HFFc6 (cell line): ENCODE measurements around the gene LAD1. TPM values are rescaled to one million over a fixed set of nuclear protein-coding genes. Genes with fewer than 3 reads are reported as not detected.

Experiments
- DNase-seq: peaks from one replicate; pipeline ENCODE4 v3.0.0-alpha.2; 2018
- H3K27ac Mint-ChIP-seq: 2 replicates; pipeline ENCODE4 v1.8.0; 2020; ENCODE audit warnings: mild to moderate bottlenecking, mixed read lengths
- H3K27me3 Mint-ChIP-seq: 2 replicates; pipeline ENCODE4 v1.8.0; 2021; ENCODE audit warnings: mild to moderate bottlenecking, moderate library complexity, mixed read lengths; ENCODE audit not compliant: insufficient read depth
- H3K36me3 Mint-ChIP-seq: 2 replicates; pipeline ENCODE4 v1.8.0; 2021; ENCODE audit warnings: low read depth, mixed read lengths
- H3K4me1 Mint-ChIP-seq: 2 replicates; pipeline ENCODE4 v1.8.0; 2020; ENCODE audit warnings: low read depth, mixed read lengths
- H3K4me3 Mint-ChIP-seq: 2 replicates; pipeline ENCODE4 v1.8.0; 2020; ENCODE audit warnings: mild to moderate bottlenecking, moderate library complexity, mixed read lengths
- H3K9me3 Mint-ChIP-seq: 2 replicates; pipeline ENCODE4 v1.8.0; 2020; ENCODE audit warnings: mild to moderate bottlenecking, mixed read lengths
- total RNA-seq, 6 experiments: library from RNA; stranded (reverse); fragmentation: NEBNext Ultra II Directional; extraction: Animal tissue kit (Norgen Biotek cat#: 25700); gene quantifications; 2 replicates in 1 of 6; 3 replicates in 5 of 6; pipeline ENCODE4 v1.2.3, GENCODE V29; 2021
- TF ChIP-seq, protein P1 (sequence below): fragments of 200-600 bp; sonication (generic); IDR thresholded peaks from 2 replicates; pipeline ENCODE4 v1.5.0; 2021; ENCODE audit warnings: antibody characterized with exemption, mild to moderate bottlenecking

The LAD1 gene
- total RNA-seq, 6 experiments from 2014 or later, result not detected

DNA sequence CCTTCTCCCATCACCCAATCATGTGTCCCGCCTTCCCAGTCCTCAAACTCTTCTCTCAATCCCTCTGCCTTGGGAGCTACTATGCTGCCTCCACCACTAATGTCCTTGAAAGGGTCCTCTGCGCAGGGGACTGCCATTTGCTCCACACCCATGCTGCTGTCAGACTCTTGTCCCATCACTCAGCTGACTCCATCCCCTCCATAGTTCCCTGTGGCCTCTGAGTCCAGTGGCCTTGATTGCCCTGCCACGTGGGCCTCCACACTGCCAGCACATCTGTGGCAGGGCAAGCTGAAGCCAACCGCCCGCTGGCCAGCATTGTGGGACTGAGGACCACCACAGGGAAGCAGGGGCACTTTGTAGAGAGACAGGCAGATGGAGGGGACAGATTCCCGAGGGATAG lies 20.3 kb downstream of the LAD1 start:
- H3K4me3 Mint-ChIP-seq, result no peak overlapping the region
- DNase-seq, result no peak
- H3K27me3 Mint-ChIP-seq, result peaks cover 12% of the 10 kb centered on the region
- no peak overlapping the region for H3K27ac Mint-ChIP-seq
- no peaks in the 10 kb centered on the region for H3K36me3 Mint-ChIP-seq
- no peaks in the 10 kb centered on the region for H3K9me3 Mint-ChIP-seq
- TF ChIP-seq, protein P1, sequence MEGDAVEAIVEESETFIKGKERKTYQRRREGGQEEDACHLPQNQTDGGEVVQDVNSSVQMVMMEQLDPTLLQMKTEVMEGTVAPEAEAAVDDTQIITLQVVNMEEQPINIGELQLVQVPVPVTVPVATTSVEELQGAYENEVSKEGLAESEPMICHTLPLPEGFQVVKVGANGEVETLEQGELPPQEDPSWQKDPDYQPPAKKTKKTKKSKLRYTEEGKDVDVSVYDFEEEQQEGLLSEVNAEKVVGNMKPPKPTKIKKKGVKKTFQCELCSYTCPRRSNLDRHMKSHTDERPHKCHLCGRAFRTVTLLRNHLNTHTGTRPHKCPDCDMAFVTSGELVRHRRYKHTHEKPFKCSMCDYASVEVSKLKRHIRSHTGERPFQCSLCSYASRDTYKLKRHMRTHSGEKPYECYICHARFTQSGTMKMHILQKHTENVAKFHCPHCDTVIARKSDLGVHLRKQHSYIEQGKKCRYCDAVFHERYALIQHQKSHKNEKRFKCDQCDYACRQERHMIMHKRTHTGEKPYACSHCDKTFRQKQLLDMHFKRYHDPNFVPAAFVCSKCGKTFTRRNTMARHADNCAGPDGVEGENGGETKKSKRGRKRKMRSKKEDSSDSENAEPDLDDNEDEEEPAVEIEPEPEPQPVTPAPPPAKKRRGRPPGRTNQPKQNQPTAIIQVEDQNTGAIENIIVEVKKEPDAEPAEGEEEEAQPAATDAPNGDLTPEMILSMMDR, result no peak
- H3K4me1 Mint-ChIP-seq, result peaks cover 15% of the 10 kb centered on the region

DNA sequence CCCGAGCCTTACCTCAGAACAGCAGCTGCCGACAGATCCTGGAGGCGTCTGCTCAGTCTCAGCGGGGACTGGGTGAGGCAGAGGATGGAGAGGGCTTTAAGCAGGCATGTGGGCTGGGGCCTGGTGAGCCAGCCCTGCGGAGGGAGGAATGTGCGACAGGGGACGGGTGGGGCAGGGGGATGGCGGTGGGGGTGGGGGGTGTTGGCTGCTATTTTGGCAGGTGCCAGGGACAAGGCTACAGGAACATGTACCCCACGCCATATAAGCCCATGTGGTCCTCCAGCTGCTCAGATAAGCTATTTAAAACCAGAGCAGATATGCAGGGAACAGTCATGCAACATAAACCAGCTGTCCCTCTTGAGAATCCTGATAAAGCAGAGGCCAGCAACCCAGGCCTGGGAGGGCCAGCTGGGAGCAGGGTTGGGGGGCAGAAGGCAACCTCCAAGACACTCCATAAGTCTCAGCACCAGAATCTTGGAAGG lies 21.5 kb downstream of the LAD1 start, which contains the start of gene TNNT2:
TSS of gene TNNT2 (minus strand) at position 70 of the 482 bp plus-strand sequence. CDS start 4,426 bp downstream, outside the sequence.
- Mint-ChIP-seq H3K36me3 (no peaks in the 10 kb centered on the region), H3K27me3 (peaks cover 23% of the 10 kb centered on the region), H3K9me3 (no peaks in the 10 kb centered on the region), H3K4me3 (no peak within 1 kb of the TSS), H3K4me1 (peaks cover 8% of the 10 kb centered on the region; the same call in 1 of the 2 replicates), H3K27ac (no peak within 1 kb of the TSS)
- TF ChIP-seq, protein P1, result no peak
- no peak for DNase-seq

DNA sequence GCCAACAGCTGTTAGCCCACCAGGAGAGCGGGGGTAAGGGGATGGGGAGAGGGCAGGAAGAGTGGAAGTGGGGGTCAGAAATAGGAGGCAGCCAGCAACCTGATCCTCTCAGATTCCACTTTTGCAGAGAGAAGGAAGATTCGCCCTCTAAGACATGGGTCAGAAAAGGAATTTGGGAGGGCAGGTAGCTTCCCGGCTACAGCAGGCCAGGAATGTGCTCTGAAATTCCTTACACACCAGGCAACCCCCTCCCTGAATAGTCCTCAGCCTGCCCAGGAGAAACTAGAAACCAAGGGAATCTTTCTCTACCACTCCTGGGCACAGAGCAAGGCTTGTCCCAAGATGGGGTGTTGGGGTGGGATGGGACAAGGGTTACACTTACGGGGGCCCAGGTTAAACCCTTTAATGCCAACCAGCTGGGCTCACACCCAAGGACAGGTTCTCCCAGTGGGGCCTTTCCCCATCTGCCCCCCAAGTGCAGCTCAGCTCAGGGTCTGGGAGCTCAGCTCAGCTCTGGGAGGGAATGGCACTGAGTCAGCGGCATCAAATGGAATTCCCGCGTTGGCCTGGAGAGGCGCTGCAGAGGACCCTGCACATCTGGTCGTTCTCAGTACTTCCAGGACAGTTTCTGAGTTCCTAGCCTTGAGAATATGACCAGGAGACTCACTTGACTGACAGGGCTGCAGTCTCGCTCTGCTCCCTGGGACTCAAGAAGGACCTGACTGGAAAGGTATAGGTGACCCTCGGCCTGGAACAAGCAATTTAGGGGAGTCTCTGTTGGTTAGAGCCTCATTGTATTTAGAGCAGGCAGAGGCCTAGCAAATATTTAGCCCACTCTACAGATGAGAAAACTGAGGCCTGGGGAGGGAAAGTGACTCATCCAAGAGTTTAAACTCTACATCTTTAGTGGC lies 22.4 kb downstream of the LAD1 start:
- no peak overlapping the region for H3K4me3 Mint-ChIP-seq
- peaks cover 8% of the 10 kb centered on the region; the same call in 1 of the 2 replicates for H3K4me1 Mint-ChIP-seq
- H3K9me3 Mint-ChIP-seq, result no peaks in the 10 kb centered on the region
- TF ChIP-seq, protein P1, result peak; percentile 71
- no peaks in the 10 kb centered on the region for H3K36me3 Mint-ChIP-seq
- DNase-seq, result peak; percentile 20
- H3K27ac Mint-ChIP-seq, result no peak overlapping the region
- peaks cover 32% of the 10 kb centered on the region for H3K27me3 Mint-ChIP-seq

DNA sequence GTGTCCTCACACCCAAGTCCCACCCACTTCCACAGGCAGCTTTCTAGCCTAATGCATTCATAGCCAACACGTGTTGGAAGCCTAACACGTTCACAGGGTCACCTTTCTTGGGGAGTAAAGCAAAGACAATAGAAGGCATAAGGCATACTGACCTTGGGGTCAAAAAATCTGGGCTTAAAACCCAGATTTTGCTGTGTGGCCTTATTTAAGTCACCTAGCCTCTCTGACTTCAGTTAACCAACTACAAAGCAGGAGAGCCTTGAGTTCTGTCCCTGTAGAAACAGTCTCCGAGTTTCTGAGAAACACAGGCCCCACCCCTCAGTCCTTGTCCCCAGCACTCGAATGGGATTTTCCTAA lies 23.0 kb downstream of the LAD1 start:
- Mint-ChIP-seq H3K4me1 (peaks cover 8% of the 10 kb centered on the region; the same call in 1 of the 2 replicates), H3K36me3 (no peaks in the 10 kb centered on the region), H3K9me3 (no peaks in the 10 kb centered on the region), H3K4me3 (no peak overlapping the region), H3K27ac (no peak overlapping the region), H3K27me3 (peaks cover 36% of the 10 kb centered on the region)
- no peak for DNase-seq
- TF ChIP-seq, protein P1, result no peak

DNA sequence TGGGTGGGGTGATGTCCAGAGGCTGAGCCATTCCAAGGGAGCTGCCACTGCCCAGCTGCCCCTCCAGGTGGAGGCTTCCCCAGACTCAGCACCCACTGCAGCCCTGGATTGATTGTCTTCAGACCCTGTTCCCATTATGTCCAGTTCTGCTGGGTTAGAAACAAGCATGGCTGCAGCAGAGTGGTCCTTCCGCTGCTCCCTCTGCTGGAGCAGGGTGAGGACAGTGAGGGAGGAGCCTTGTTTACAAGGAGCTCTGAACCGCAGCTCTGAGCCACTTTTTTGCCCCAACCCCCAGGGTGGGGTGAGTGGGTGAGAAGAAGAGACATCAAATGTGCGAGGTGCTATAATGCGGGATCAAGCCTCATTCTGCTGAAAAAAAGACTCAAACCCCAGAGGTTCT lies 24.0 kb downstream of the LAD1 start:
- TF ChIP-seq, protein P1, result peak; percentile 54
- no peak overlapping the region for H3K4me3 Mint-ChIP-seq
- H3K9me3 Mint-ChIP-seq, result no peaks in the 10 kb centered on the region
- H3K27me3 Mint-ChIP-seq, result peaks cover 44% of the 10 kb centered on the region
- peaks cover 8% of the 10 kb centered on the region; the same call in 1 of the 2 replicates for H3K4me1 Mint-ChIP-seq
- no peak for DNase-seq
- no peaks in the 10 kb centered on the region for H3K36me3 Mint-ChIP-seq
- no peak overlapping the region for H3K27ac Mint-ChIP-seq
